GM12891 (cell line): ENCODE results near the gene PANK3.

ENCODE experiments used
- DNase-seq: peaks from one replicate; pipeline ENCODE4 v3.0.0; 2011; ENCODE audit warnings: low spot score; ENCODE audit not compliant: insufficient read length
- FAIRE-seq: peaks from 2 replicates; lab custom pipeline; 2011; peaks lifted over from hg19 to GRCh38; lab: Jason Lieb, UNC
- PAX5 ChIP-seq: IDR thresholded peaks from 2 replicates; pipeline ENCODE4 v1.6.1; 2011; ENCODE audit warnings: low read length, moderate library complexity, mild to moderate bottlenecking; ENCODE audit not compliant: insufficient read depth, severe bottlenecking
- POLR2A ChIP-seq: IDR thresholded peaks from 2 replicates; pipeline ENCODE4 v1.6.1; 2011; ENCODE audit warnings: low read depth, low read length, control low read depth
- POLR2AphosphoS5 ChIP-seq: IDR thresholded peaks from 2 replicates; pipeline ENCODE4 v1.6.1; 2011; ENCODE audit warnings: low read depth, low read length, control low read depth
- POU2F2 ChIP-seq: IDR thresholded peaks from 2 replicates; pipeline ENCODE4 v1.6.1; 2011; ENCODE audit warnings: low read depth, mild to moderate bottlenecking, control low read depth, low read length, moderate library complexity
- SPI1 ChIP-seq: IDR thresholded peaks from 2 replicates; pipeline ENCODE4 v1.6.1; 2011; ENCODE audit warnings: low read depth, low read length, control low read depth
- TAF1 ChIP-seq: IDR thresholded peaks from 2 replicates; pipeline ENCODE4 v1.6.1; 2011; ENCODE audit warnings: low read depth, low read length, control low read depth

PANK3 gene

DNA sequence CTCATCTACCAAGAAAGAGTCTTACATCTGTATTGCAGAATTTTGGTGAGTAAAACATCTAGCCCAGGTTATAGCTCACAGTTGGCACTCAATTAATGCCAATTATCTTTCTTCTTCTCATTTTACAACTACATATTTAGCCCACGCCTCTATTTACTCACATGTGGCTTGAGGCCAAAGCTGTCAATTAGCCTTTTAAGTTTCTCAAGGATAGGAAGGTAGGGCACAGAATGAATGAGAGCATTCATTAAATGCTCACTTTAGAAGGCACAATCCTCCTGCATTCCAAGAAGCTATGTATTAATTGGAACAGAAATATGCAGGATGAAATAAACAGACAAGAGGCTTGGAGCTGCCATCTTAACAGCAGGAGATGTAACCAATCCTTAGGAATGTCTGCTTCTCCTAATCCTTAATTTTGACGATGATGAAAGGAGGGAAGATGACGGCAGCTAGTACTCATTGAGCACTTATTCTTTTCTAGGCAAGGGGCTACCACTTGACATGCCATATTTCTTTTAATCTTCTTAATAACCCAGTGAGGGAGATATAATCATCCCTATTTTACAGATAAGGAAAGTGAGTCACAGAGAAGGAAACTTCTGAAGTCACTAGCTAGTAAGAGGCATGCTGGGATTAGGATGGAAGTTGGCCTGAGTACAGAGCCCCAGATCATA lies 30.8 kb upstream of the PANK3 start:
- FAIRE-seq: no peak
- DNase-seq: no peak
- no peak for TF ChIP-seq PAX5
- no peak for TF ChIP-seq POU2F2
- TF ChIP-seq POLR2AphosphoS5: no peak
- TF ChIP-seq SPI1: no peak
- TF ChIP-seq POLR2A: no peak

DNA sequence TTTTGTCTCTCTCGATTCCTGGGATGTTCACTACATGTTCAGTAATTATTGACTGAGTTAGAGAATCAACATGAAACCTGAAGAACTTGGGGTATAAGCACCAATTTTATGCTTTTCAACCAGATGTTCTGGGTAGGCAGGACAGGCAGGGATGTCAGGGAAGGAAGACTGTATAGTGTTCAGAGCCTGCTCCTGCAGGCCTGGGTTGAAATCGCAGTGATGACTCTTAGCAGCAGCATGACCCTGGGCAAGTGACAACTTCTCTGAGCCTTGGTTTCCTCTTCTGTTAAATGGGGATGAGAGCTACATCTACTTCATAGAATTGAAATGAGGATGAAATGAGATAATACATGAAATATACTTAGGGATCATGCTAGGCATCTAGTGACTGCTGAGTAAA lies 29.7 kb upstream of the PANK3 start:
- DNase-seq: no peak
- no peak for FAIRE-seq
- TF ChIP-seq POLR2A (no peak), POU2F2 (no peak)

DNA sequence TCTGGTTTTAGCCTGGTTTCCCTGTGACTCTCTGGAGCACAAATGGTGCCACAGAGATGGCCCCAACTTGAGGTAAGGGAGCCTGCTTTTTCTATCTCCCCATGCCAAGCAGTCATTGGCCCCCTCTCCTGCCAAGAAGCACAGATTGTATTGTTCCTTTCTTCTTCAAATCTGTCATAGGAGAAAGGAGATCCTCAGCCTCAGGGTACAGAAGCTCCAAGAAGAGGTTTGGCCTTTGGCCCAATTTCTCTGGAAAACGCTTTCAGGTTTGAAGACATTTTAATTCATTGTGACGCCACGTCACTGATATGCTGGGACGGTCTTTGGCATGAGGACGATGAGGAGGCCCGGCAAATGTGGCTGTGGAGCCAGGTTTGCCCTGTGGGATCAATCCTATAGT lies 29.2 kb upstream of the PANK3 start:
- TF ChIP-seq SPI1 (no peak), TAF1 (no peak), PAX5 (no peak), POLR2A (no peak), POLR2AphosphoS5 (no peak), POU2F2 (no peak)
- FAIRE-seq: no peak
- DNase-seq: no peak

DNA sequence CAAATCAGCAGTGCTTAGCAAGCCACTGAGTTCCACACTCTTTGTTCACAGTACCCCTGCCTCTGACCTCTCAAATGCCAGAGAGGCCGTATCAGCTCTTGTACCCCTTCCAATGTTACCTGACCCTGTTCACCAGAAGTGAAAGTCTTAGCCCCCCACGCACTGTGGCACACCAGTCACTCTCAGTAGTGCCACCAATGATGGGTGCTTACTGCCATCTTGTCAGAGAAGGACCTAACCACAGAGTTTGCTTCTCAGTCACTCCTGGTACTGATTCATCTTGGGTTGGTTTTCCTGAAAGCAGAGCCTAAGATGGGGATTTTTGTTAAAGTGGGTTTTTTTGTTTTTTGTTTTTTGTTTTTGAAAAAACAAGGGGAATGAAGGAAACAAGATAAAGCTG lies 28.8 kb upstream of the PANK3 start:
- no peak for DNase-seq
- FAIRE-seq: peak; percentile 20
- TF ChIP-seq TAF1 (no peak), SPI1 (no peak), PAX5 (no peak), POLR2AphosphoS5 (no peak), POU2F2 (no peak), POLR2A (no peak)

DNA sequence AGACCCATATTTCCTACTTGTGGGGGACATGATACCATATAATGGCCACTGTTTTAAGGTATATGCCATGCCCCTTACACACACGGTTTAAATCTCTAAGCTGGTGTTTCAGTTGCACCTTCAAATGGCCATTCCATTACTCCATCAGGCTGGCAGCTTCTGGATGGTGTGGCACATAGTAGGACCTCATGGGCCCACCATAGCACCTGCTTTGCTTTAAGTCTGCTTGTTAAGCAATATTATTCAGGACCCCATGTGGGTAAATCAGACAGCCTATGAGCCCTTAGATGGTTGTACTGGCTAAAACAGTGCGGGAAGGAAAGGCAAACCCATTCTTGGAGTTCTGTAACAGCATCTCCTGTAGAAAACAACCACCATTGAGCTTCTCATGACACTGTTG lies 27.4 kb upstream of the PANK3 start:
- FAIRE-seq: no peak
- no peak for TF ChIP-seq TAF1
- TF ChIP-seq SPI1: no peak
- TF ChIP-seq POLR2AphosphoS5: no peak
- TF ChIP-seq PAX5: no peak
- TF ChIP-seq POU2F2: no peak
- no peak for DNase-seq

DNA sequence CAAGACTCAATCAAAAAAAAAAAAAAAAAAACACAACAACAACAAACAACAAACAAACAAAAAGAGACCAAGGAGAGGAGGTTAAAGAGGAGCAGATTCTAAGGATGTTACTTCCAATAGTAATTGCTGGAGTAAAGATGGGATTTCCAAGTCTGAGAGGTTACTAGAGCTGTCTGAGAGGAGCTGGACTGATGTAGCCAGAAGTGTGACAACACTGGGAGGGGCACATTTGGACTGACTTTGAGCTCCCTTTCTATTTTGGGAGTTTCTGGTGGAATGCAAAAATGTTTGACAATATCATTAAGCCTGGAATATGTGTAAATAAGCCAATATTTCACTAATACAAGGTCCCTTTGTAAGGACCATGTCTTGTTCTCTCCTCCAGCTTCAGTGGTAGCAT lies 25.3 kb upstream of the PANK3 start:
- DNase-seq: no peak
- TF ChIP-seq PAX5 (no peak), TAF1 (no peak), POLR2A (no peak), SPI1 (no peak), POLR2AphosphoS5 (no peak), POU2F2 (no peak)
- no peak for FAIRE-seq

DNA sequence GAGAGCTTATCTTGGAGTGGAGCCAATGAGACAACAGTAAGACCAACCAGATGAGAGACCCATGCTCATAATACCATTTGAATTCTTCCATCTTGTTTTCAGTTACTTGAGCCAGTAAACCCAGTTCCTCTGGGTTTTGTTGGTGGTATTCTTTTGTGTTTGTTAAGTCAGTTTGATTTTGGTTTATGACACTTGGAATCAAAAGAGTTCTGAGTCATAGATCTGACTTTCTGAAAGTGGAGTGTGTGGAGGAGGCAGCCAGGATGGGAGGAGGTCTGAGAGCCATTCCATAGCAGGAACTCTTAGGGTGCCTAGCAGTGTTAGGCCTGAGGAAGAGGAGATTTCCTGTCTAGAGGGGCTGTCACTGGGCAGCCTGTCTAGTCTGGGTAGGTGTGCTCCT lies 24.6 kb upstream of the PANK3 start:
- DNase-seq (no peak), FAIRE-seq (no peak)
- no peak for TF ChIP-seq PAX5
- no peak for TF ChIP-seq POU2F2
- TF ChIP-seq TAF1: no peak
- no peak for TF ChIP-seq POLR2AphosphoS5
- no peak for TF ChIP-seq POLR2A
- no peak for TF ChIP-seq SPI1

DNA sequence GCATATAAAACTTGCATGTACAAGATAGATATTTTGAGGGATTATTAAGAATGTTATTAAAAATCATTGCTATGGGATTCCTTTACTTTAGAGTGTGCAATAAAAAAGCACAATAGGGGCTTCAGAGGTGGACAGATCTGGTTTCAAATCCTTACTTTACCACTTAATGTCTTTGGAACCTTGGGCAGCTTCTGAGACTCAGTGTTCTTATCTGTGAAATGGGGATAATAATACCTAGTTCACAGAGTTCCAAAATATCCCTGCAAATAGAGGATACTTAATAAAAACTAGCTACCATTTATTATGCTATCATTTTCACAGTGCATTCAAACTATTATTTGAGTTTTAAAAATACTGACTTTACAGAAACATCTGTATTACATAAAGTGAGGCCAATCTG lies 23.3 kb upstream of the PANK3 start:
- no peak for DNase-seq
- TF ChIP-seq TAF1 (no peak), POU2F2 (no peak), SPI1 (no peak), PAX5 (no peak), POLR2AphosphoS5 (no peak), POLR2A (no peak)
- no peak for FAIRE-seq

DNA sequence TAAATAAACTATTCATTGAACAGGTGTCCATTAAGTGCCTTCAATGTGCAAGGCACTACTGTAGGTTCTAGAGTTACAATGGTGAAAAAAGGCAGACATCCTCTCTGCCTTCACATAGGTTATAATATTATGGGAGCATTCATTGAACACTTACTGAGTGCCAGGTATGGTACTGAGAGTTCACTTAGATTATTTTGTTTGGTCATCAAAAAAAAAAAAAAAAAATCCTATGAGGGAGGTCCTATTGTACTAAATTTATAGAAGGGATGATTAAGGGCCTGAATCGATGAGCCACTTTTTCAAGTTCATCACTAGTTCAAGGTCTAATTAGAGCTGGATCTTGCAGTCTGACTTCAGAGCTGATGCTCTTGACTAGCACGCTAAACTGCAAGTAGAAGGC lies 22.8 kb upstream of the PANK3 start:
- FAIRE-seq (no peak), DNase-seq (no peak)
- TF ChIP-seq PAX5 (no peak), POLR2AphosphoS5 (no peak), POU2F2 (no peak), TAF1 (no peak), SPI1 (no peak), POLR2A (no peak)

DNA sequence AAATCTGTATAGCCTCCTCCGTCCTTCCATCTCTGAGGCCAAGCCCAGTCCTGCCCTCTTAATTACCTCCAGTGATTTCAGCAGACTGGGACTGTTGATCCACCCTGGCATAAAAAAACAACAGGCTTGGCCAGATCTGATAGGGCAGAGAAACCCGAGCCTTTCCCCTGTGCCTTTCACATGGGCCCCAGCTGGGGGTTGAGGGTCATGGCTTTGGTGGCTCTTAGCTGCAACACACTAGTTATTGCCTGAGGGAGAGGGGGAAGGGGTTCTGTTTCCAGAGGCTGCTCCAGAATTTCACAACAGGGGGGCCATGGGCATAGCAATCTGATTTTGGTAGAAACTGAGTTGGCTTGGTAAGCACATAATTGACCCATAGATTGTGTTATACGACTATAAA lies 21.2 kb upstream of the PANK3 start:
- FAIRE-seq: no peak
- DNase-seq: no peak
- no peak for TF ChIP-seq POU2F2
- TF ChIP-seq PAX5: no peak
- no peak for TF ChIP-seq POLR2A
- TF ChIP-seq TAF1: no peak
